Uterus (tissue), 4 donors: ENCODE results near the gene HMG20A. TPM values are rescaled to one million over a fixed set of nuclear protein-coding genes. Genes with fewer than 3 reads are reported as not detected.

Experiments
- DNase-seq, 2 donors: peaks; one replicate each; pipeline ENCODE4 v3.0.0-alpha.2; 2019 to 2020
- H3K27ac ChIP-seq, 2 donors: fragments of 200-600 bp; sonication (generic); 1 replicate in 1 of 2; 2 replicates in 1 of 2; pipeline ENCODE4 v1.5.1; 2016 to 2018
- H3K27me3 ChIP-seq, 2 donors: fragments of 200-600 bp; sonication (generic); one replicate each; pipeline ENCODE4 v1.5.1; 2018 to 2019; ENCODE audit warnings: control low read depth in 1 of 2
- H3K36me3 ChIP-seq, 2 donors: fragments of 200-600 bp; sonication (generic); one replicate each; pipeline ENCODE4 v1.5.1; 2019; ENCODE audit warnings: control low read depth in 1 of 2
- H3K4me1 ChIP-seq, 2 donors: fragments of 200-600 bp; sonication (generic); one replicate each; pipeline ENCODE4 v1.5.1; 2018 to 2019; ENCODE audit warnings: control low read depth in 1 of 2
- H3K4me3 ChIP-seq, 2 donors: fragments of 200-600 bp; sonication (generic); 1 replicate in 1 of 2; 2 replicates in 1 of 2; pipeline ENCODE4 v1.5.1; 2018 to 2019; ENCODE audit warnings: mild to moderate bottlenecking in 1 of 2
- H3K9me3 ChIP-seq, 2 donors: fragments of 200-600 bp; sonication (generic); one replicate each; pipeline ENCODE4 v1.5.1; 2019; ENCODE audit warnings: control low read depth in 1 of 2
- CTCF ChIP-seq, 4 experiments: fragments of 200-600 bp in 2 of 4; fragments of 450-650 bp in 2 of 4; sonication (generic) in 2 of 4; IDR thresholded peaks; one replicate each; pipeline ENCODE4 v1.5.1; 2016 to 2019; ENCODE audit warnings: antibody characterized with exemption in 4 of 4, mild to moderate bottlenecking in 2 of 4, moderate library complexity in 1 of 4
- POLR2A ChIP-seq, 2 donors: fragments of 450-650 bp; IDR thresholded peaks; one replicate each; pipeline ENCODE4 v1.6.1; 2016; ENCODE audit warnings: antibody characterized with exemption in 2 of 2, mild to moderate bottlenecking in 1 of 2, moderate library complexity in 1 of 2
- intact Hi-C: fragments of 100-400 bp; cut with DNase I; formaldehyde crosslinking; loops from one replicate; pipeline ENCODE4 v1.15.1; 2023; ENCODE audit warnings: low total_unique reads
- total RNA-seq, 4 donors: library from RNA; depleted of rRNA in 3 of 4; stranded (reverse); fragments of >200 nt in 3 of 4; gene quantifications; one replicate each; pipeline versions ENCODE4 v1.1.0 to v1.2.4, GENCODE V29; 2014 to 2023
- donor health status: DM: yes; HTN: yes; CAD: no.

HMG20A gene
- total RNA-seq, 4 donors from 2014 or later, result 10.5 to 59.5 (median 28.4) TPM

DNA sequence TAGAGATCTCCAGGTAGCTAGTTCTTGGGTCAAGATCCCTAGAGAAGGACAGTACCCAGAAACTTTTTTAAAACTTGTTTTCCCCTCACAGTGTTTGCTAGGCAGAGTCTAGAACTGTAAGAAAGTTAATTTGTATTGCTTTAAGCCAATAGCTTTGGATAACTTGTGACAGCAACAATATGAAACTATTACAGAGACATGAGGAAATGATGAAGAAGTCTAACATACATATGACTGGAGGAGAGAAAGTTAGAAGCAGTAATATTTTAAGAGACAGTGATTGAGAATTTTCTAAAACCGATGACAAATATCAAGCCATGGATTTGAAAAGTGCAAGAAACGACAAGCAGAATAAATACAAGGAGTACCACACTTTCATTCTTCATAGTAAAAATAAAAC is 10.0 kb downstream of the HMG20A start:
- no peaks in the 10 kb centered on the region for H3K9me3 ChIP-seq
- H3K36me3 ChIP-seq, result no peaks in the 10 kb centered on the region
- H3K27me3 ChIP-seq, result no peaks in the 10 kb centered on the region
- no peak overlapping the region for H3K4me3 ChIP-seq
- TF ChIP-seq CTCF (IDR thresholded peaks at IDR 0.05) (no peak), POLR2A (IDR thresholded peaks at IDR 0.05) (no peak)
- no peak overlapping the region for H3K27ac ChIP-seq
- DNase-seq, result no peak
- H3K4me1 ChIP-seq, result no peaks in the 10 kb centered on the region
- intact Hi-C loops, result no loop called here

- Histone ChIP-seq H3K9me3 (no peaks in the 10 kb centered on the region), H3K4me1 (peaks cover 0 to 4% of the 10 kb centered on the region in 2 donors), H3K27me3 (no peaks in the 10 kb centered on the region), H3K4me3 (no peak overlapping the region), H3K36me3 (no peaks in the 10 kb centered on the region), H3K27ac (no peak overlapping the region)
- no peak for DNase-seq
- TF ChIP-seq POLR2A (IDR thresholded peaks at IDR 0.05) (no peak), CTCF (IDR thresholded peaks at IDR 0.05) (no peak)
- intact Hi-C loops, result no loop called here
Observed at GRCh38 chr15:77436822-77437221, 16.1 kb downstream of the HMG20A start.

DNA sequence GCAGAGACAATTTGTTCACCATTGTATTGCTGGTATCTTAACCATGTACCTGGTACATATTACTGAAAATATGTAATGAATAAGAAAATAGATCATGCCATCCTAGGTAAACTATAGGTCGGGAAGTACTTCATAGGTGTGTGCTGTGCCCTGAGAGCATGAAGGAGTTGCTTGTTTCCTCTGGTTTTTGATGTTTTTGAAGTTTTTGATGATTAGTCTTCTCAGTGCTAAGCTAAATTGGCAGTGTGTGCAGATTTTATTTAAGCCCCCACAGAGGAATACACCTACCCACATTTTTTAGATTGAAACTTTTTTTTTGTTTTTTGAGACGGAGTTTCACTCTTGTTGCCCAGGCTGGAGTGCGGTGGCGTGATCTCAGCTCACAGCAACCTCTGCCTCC is 16.6 kb downstream of the HMG20A start:
- Histone ChIP-seq H3K9me3 (no peaks in the 10 kb centered on the region), H3K27me3 (no peaks in the 10 kb centered on the region), H3K4me1 (peaks cover 0 to 4% of the 10 kb centered on the region in 2 donors), H3K27ac (no peak overlapping the region), H3K36me3 (no peaks in the 10 kb centered on the region), H3K4me3 (no peak overlapping the region)
- no peak for DNase-seq
- TF ChIP-seq CTCF (IDR thresholded peaks at IDR 0.05) (no peak), POLR2A (IDR thresholded peaks at IDR 0.05) (no peak)
- intact Hi-C loops, result no loop called here

DNA sequence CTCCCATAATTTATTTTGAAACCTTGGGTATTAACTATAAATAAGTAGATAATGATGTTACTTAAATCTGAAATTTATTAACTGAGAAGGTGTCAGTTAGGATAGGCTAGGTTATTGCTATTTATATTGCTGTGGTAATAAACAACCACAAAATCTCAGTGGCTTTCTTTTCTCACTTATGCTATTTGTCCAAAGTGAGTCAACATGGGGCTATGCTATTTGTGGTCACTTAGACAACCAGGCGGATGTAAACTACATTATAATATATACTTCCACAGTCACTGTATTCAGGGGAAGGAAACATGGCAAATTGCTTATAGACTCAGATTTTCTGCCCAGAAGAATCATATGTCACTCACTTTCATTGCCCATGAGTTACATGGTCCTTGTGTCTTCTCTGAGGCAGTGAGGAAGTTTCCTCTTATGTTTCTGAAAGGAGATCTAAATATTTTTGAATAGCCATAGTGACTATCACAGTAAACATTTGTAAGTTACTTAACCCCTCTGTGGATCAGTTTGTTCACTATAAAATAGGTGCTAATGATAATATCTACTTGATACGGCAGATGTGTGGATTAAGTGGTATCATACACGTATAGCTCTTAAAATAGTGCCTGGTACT is 19.8 kb downstream of the HMG20A start:
- H3K4me3 ChIP-seq, result no peak overlapping the region
- H3K36me3 ChIP-seq, result no peaks in the 10 kb centered on the region
- H3K4me1 ChIP-seq, result peaks cover 0 to 9% of the 10 kb centered on the region in 2 donors
- no peaks in the 10 kb centered on the region for H3K9me3 ChIP-seq
- no peak for DNase-seq
- H3K27ac ChIP-seq, result no peak overlapping the region
- no peaks in the 10 kb centered on the region for H3K27me3 ChIP-seq
- no peak for TF ChIP-seq CTCF (IDR thresholded peaks at IDR 0.05)
- TF ChIP-seq POLR2A (IDR thresholded peaks at IDR 0.05), result no peak
- intact Hi-C loops, result no loop called here

DNA sequence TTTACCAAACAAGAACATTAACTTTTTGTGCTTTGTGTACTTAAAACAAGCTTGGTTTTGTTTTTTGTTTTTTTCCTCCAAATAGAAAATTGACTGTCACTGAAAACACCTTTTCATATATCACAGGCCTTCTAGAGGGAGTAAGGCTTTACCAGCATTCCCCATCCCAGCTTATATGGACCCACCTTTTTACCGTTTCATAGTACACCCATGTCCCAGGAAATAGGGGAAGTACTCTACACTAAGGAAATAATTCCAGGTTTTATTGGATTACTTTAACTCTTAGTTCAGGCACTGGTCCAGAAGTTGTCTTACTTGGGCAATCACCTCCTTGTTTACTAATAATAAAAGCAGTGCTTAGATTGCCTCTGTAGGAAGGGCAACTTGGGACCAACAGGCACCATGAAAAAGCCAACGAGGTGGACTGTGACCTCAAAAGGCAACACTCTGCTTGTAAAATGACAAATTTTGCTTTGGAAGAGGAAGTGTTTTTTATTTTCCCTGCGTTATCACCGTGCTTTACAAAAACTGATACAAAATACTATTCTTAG is 26.2 kb downstream of the HMG20A start:
- TF ChIP-seq POLR2A (IDR thresholded peaks at IDR 0.05) (no peak), CTCF (IDR thresholded peaks at IDR 0.05) (no peak)
- no peak for DNase-seq
- H3K4me3 ChIP-seq, result no peak overlapping the region
- no peaks in the 10 kb centered on the region for H3K36me3 ChIP-seq
- H3K27me3 ChIP-seq, result no peaks in the 10 kb centered on the region
- no peak overlapping the region for H3K27ac ChIP-seq
- peaks cover 0 to 5% of the 10 kb centered on the region in 2 donors for H3K4me1 ChIP-seq
- no peaks in the 10 kb centered on the region for H3K9me3 ChIP-seq
- intact Hi-C loops, result no loop called here
